ENCODE results near the gene PHETA1.

The PHETA1 gene

DNA sequence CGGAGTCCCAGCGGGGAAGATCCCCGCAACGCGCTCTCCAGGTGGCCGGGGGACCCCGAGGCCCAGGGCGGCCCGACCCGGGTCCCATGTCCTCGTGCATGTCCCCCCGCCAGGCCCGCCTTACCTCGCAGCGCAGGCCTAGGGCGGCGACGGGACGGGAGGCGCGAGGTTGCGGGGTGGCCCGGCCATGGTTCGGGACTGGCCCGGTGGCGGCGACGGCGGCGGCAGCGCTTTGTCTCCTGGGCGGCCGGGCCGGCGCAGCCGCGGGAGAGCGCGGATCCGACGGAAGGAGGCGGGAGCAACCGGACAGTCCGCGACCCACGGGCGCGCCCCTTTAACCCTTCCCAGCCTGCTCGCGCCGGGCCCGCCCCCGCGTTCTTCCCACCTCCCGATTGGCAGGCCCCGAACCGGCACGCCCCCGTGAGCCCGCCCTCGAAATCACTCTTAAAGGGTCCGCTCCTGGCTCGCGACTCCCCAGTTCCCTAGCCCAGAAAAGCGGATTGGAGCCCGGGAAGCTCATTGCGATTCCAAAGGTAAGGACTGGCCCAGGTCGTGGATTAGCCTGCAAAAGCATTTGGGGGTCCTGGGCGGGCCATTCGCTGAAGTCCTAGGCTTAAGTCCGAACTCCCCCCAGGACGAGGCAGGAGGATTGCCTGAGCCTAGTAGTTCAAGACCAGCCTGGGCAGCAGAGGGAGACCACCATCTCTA, at the start of gene PHETA1:
TSS of gene PHETA1 (minus strand) at position 308 of the 708 bp plus-strand sequence. CDS start 5,668 bp downstream, outside the sequence.
- DNase-seq = peak; percentile 78

GRCh38 chr12:111418594-111418880, 49.6 kb upstream of the PHETA1 start:
- DNase-seq = no peak

- no peak for DNase-seq
These were observed 49.1 kb upstream of the PHETA1 start for GRCh38 chr12:111417784-111418593.

GRCh38 chr12:111417290-111417689, 48.4 kb upstream of the PHETA1 start:
- no peak for DNase-seq

GRCh38 chr12:111414711-111415252, 45.9 kb upstream of the PHETA1 start:
- DNase-seq = no peak

GRCh38 chr12:111413442-111414086, 44.7 kb upstream of the PHETA1 start:
- no peak for DNase-seq

DNA sequence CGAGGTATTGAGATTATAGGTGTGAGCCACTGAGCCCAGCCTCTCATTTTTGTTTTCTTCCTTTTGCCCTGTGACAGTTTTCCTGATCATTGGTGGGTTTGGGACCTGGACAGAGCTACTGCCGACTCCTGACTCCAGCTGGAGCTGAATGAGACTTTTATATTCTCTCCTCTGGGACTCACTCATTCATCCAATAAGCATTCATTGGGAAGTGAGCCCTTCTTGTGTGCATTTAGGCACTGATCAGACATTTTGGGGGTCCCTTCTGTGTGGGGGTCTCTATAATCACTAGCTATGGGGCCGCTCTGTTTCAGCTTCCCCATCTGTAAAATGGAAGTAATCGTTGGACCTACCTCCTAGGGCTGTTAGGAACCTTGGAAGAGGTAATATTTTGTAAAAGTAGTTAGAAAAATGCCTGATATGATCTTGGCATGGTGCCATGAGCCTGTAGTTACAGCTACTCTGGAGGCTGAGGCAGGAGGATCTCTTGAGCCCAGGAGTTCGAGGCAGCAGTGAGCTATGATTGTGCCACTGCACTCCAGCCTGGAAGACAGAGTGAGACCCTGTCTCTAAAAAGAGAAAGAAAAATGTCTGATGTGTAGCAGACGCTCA, 44.0 kb upstream of the PHETA1 start:
- DNase-seq = no peak

DNA sequence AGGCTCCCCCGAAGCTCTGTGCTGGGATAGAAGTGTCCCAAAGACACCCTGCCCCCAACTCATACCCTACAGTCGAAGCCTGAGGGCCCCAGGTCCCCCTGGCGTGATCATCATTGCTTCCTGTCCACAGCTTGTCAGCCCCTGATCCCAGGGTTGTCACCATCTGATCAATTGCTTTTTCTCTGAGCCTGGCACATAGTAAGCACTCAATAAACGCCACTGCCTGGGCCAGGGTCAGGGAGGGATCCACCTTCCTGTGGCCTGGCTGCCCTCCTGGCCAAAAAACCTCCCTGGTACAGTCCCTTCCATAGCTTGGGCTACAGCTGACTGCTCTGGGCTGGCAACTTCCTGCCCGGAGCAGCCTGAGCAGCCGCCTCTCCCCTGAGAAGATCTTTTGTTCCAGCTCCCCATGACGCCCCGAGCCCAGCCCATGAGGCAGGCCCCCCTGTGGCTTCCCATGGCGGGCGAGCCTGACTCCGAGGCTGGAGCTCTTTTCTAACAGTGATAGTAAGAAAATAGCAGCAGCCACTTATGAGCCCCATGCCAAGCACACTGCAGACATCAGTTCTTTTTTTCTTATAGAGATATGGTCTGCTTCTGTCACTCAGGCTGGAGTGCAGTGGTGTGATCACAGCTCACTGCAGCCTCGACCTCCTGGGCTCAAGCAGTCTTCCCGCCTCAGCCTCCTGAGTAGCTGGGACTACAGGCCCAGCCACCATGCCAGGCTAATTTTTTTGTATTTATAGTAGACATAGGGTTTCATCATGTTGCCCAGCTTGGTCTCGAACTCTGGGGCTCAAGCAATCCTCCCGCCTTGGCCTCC, 43.3 kb upstream of the PHETA1 start:
- no peak for DNase-seq

- DNase-seq = no peak
These were observed 42.4 kb upstream of the PHETA1 start for GRCh38 chr12:111411185-111411764.

DNA sequence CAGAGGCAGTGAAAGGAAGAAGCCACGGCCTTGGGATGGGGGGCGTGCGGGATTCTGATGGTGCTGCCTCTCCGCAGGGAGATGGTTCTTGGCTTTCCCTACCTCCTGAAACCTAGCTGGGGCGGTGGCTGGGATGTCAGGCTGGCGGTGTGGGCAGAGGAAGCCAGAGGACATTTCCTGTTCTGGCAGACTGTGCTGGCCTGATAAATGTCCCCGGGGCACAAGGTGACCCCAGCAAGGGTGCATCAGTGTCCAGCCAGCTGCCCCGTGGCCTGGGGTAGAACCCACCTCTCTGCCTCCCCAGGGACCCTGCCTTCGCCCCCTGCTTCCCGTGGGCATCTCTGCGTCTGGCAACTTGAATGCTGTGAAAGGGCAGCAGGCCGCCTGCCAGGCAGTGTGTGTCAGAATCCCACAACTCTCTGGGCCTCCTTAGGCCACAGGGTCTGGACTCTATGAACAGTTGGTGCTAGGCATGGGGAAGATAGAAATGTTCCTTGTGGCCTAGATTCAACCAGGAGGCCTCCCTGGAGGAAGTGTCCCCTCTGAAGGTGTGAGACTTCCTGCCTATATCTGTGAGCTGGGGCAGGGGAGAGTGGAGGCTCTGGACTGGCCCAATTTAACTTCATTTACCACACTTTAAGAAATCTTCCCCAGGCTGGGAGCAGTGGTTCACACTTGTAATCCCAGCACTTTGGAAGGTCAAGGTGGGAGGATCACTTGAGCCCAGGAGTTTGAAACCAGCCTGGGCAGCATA, 41.7 kb upstream of the PHETA1 start:
- no peak for DNase-seq

- DNase-seq = no peak
These were observed 41.0 kb upstream of the PHETA1 start for GRCh38 chr12:111409780-111410430.

DNA sequence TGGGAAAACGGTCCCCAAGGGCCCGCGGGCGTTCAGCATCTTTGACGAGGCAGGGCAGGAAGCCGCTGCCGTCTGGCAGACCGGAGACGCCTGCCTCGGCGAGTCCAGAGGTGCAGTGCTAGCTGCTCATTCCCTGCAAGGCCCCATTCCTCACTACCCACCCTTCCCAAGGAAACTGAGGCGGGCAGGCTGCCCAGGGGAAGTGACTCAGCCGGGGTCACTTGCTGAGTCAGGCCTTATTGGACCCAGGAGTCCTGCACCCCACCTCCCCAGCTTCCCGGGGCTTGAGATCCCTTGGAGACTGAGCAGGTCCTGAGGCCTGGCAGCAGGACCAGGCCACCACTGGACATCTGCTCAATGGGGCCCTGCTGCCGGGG, 40.5 kb upstream of the PHETA1 start:
- DNase-seq = no peak

DNA sequence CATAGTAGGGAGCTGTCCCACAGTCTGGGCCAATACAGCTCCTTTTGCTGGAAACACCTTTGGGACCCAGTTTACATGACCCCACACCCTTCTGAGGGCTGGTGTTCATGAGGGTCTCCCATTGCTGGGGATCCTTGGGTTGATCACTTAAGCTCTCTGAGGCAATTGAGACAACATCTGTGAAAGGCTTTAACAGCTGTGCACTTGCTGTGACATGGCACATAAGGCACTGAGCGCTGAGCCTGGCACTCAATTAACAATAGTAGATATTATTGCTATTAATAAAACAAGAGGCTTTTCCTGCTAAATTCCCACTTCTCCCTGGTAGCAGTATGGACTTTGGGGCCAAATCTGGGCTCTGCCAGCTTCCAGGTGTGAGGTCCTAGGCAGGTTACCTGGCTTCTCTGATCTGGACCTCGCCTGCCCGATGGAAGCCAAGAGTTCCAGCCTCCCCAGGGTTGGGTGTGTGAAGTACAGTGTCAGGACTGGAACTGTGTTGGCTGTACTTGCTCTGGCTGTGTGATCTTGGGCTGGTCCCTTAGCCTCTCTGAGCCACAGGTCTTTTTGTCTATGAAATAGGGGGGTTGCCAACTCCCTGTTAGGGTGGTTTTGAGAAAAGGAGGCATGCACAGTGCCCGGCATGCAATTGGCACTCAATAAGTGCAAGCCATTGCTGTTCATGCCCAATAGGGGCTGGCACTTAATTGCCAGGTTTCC, 39.9 kb upstream of the PHETA1 start:
- no peak for DNase-seq

DNA sequence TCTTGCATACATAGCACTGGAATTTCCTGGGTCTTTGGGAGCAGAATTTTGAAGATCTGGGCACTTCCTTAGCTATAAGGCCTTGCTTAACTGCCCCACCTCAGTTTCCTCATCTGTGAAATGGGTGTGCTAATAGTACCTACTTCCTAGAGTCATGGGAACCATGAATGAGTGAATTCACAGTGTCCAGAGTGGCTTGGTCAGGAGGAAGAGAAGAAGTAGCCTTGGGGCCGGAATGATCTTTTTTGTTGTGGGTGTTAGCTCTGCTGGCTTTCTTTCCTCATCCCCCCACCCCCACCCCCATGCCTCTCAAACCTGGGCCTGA, 39.2 kb upstream of the PHETA1 start:
- no peak for DNase-seq

DNA sequence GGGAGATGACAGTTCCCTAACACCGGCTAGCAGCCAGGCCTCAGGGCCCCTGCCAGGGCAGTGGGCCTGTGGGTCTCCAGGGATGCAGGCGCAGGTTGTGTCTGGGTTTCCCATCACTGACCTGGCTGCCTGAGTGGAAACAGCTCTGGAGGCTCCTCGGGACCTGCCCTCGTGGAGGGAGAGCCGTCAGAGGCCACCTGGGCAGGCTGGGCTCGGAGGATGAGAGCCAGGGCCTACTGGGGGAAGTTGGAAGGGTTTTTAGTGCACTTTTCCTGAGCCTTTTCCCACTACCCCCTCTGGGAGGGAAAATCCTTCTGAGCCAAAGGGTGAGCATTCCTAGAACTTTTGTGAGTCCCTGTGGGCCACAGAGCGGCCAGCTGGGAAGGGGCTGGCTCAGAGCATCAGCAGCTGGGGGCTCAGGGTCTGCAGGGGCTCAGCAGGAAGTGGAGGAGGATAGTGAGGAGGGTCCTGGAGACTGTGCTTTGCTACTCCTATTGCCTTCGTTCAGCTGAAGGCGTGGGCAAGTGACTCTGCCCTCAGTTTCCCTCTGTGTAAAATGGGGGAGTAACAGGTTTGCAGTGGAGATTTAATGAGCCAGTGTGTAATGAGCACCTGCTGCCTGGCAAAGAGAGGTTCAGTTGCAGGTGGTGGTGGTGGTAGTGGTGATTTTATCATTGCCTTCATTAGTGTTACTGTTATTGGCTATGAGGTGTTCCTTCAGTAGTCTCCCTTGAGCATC, 38.7 kb upstream of the PHETA1 start:
- no peak for DNase-seq

GRCh38 chr12:111406474-111407376, 37.8 kb upstream of the PHETA1 start:
- DNase-seq = peak; percentile 72

DNA sequence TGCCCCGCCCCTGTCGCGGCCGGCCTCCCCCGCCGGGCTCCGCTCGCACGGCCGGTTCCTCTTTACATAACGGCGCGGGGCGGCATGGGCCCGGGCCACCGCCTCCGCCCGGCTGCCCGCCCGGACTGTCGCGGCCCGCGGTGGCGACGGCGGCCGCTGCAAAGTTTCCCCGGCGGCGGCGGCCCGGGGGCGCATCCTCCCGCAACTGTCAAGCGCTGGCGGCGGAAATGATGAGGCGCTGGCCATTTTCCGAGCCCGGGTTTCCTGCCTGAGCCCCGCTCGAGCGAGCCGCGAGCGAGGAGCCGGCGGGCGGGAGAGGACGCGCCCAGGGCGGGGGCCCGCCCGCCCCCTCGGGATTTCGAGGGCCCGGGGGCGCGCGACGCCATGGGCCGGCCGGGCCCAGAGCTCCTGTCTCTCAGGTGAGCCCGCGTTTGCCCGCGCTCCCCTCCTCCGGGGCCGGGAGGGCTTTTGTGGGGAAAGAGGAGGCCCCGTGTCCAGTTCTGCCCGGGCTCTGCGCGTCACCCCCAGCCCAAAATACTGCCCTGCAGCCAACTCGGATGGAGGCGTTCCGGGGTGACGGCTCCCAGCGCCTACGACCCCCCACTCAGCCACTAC, 37.1 kb upstream of the PHETA1 start, which contains the start of gene SH2B3:
TSS of gene SH2B3 (plus strand) at position 65 of the 615 bp plus-strand sequence. CDS start 12,223 bp downstream, outside the sequence.
- no peak for DNase-seq

Measured in CD4-positive, alpha-beta T cell treated with Interleukin-12 subunit alpha and Interleukin-12 subunit beta, for 1 hour (primary cell).